H9 (cell line): ENCODE data around the gene VWA8. TPM values are rescaled to one million over a fixed set of nuclear protein-coding genes. Genes with fewer than 3 reads are reported as not detected.

Experiments used
- DNase-seq: peaks from one replicate; pipeline ENCODE4 v3.0.0-alpha.2; 2017
- H2AFZ ChIP-seq: one replicate; pipeline ENCODE4 v1.6.1; 2013; ENCODE audit warnings: mild to moderate bottlenecking, low read length, control low read depth, moderate library complexity
- H2AK5ac ChIP-seq: 2 replicates; pipeline ENCODE4 v1.6.1; 2013; ENCODE audit warnings: low read length, control low read depth, mixed read lengths; ENCODE audit not compliant: insufficient read length
- H2BK120ac ChIP-seq: one replicate; pipeline ENCODE4 v1.6.1; 2013; ENCODE audit warnings: low read depth, mild to moderate bottlenecking, low read length, control low read depth, inconsistent platforms; ENCODE audit not compliant: poor library complexity, severe bottlenecking
- H2BK12ac ChIP-seq: 2 replicates; pipeline ENCODE4 v1.6.1; 2013; ENCODE audit warnings: low read length, control low read depth, mixed read lengths, low read depth; ENCODE audit not compliant: insufficient read length
- H2BK15ac ChIP-seq: 2 replicates; pipeline ENCODE4 v1.6.1; 2013; ENCODE audit warnings: low read depth, low read length, control low read depth
- H2BK20ac ChIP-seq: one replicate; pipeline ENCODE4 v1.6.1; 2013; ENCODE audit warnings: low read depth, mild to moderate bottlenecking, low read length, control low read depth, inconsistent platforms; ENCODE audit not compliant: poor library complexity, severe bottlenecking
- H2BK5ac ChIP-seq: 2 replicates; pipeline ENCODE4 v1.6.1; 2013; ENCODE audit warnings: low read length, control low read depth, mixed read lengths; ENCODE audit not compliant: insufficient read length
- H3K14ac ChIP-seq: 2 replicates; pipeline ENCODE4 v1.6.1; 2013; ENCODE audit warnings: low read length, control low read depth; ENCODE audit not compliant: insufficient read depth
- H3K18ac ChIP-seq: 2 replicates; pipeline ENCODE4 v1.6.1; 2013; ENCODE audit warnings: low read depth, mild to moderate bottlenecking, mixed read lengths, low read length, control low read depth; ENCODE audit not compliant: insufficient read length
- H3K23ac ChIP-seq: 2 replicates; pipeline ENCODE4 v1.6.1; 2013; ENCODE audit warnings: low read length, control low read depth, mixed read lengths, low read depth; ENCODE audit not compliant: insufficient read length
- H3K23me2 ChIP-seq: 2 replicates; pipeline ENCODE4 v1.6.1; 2013; ENCODE audit warnings: low read depth, mild to moderate bottlenecking, mixed read lengths, low read length, control low read depth; ENCODE audit not compliant: insufficient read length, poor library complexity, severe bottlenecking
- H3K27ac ChIP-seq: 2 replicates; pipeline ENCODE4 v1.5.1; 2013; ENCODE audit warnings: low read length, control low read depth, mixed read lengths, low read depth; ENCODE audit not compliant: insufficient read length
- H3K27me3 ChIP-seq: 2 replicates; pipeline ENCODE4 v1.6.1; 2013; ENCODE audit warnings: low read length, control low read depth, inconsistent platforms; ENCODE audit not compliant: insufficient read depth
- H3K4ac ChIP-seq: 2 replicates; pipeline ENCODE4 v1.6.1; 2013; ENCODE audit warnings: low read depth, mild to moderate bottlenecking, control low read depth, inconsistent platforms, low read length, moderate library complexity
- H3K4me1 ChIP-seq: 2 replicates; pipeline ENCODE4 v1.6.1; 2013; ENCODE audit warnings: low read length, control low read depth, inconsistent platforms; ENCODE audit not compliant: insufficient read depth
- H3K4me2 ChIP-seq: 2 replicates; pipeline ENCODE4 v1.6.1; 2013; ENCODE audit warnings: low read length, control low read depth, mixed read lengths; ENCODE audit not compliant: insufficient read length, insufficient read depth
- H3K56ac ChIP-seq: 2 replicates; pipeline ENCODE4 v1.6.1; 2013; ENCODE audit warnings: low read depth, mild to moderate bottlenecking, mixed read lengths, low read length, control low read depth; ENCODE audit not compliant: insufficient read length
- H3K79me1 ChIP-seq: 2 replicates; pipeline ENCODE4 v1.6.1; 2013; ENCODE audit warnings: low read depth, mild to moderate bottlenecking, moderate library complexity, low read length, control low read depth, inconsistent platforms; ENCODE audit not compliant: insufficient read depth, poor library complexity, severe bottlenecking
- H3K79me2 ChIP-seq: 2 replicates; pipeline ENCODE4 v1.6.1; 2013; ENCODE audit warnings: low read length, control low read depth, inconsistent platforms; ENCODE audit not compliant: insufficient read depth
- H3K9ac ChIP-seq: 2 replicates; pipeline ENCODE4 v1.6.1; 2013; ENCODE audit warnings: low read length, control low read depth, mixed read lengths; ENCODE audit not compliant: insufficient read length; ENCODE audit errors: extremely low read depth
- H3K9me3 ChIP-seq: one replicate; pipeline ENCODE4 v1.6.1; 2013; ENCODE audit warnings: low read depth, low read length, inconsistent platforms; ENCODE audit not compliant: control insufficient read depth
- H3T11ph ChIP-seq: one replicate; pipeline ENCODE4 v1.6.1; 2013; ENCODE audit warnings: mild to moderate bottlenecking, low read length, control low read depth, inconsistent platforms
- H4K20me1 ChIP-seq: one replicate; pipeline ENCODE4 v1.6.1; 2013; ENCODE audit not compliant: control insufficient read depth, insufficient read length, insufficient read depth
- H4K5ac ChIP-seq: 2 replicates; pipeline ENCODE4 v1.6.1; 2013; ENCODE audit warnings: low read depth, mild to moderate bottlenecking, mixed read lengths, low read length, control low read depth; ENCODE audit not compliant: insufficient read length
- H4K8ac ChIP-seq: replicated peaks from 2 replicates; pipeline ENCODE4 v1.6.1; 2013; ENCODE audit warnings: low read length, control low read depth, mixed read lengths, low read depth; ENCODE audit not compliant: insufficient read length
- H4K91ac ChIP-seq: 2 replicates; pipeline ENCODE4 v1.6.1; 2013; ENCODE audit warnings: low read depth, mild to moderate bottlenecking, moderate library complexity, mixed read lengths, low read length, control low read depth; ENCODE audit not compliant: insufficient read length
- H3K27ac Mint-ChIP-seq, 3 experiments: 2 replicates in 2 of 3; 3 replicates in 1 of 3; pipeline ENCODE4 v1.8.0; 2020 to 2021; ENCODE audit warnings: mixed read lengths in 3 of 3, mild to moderate bottlenecking in 1 of 3, moderate library complexity in 1 of 3
- H3K27me3 Mint-ChIP-seq: 2 replicates; pipeline ENCODE4 v1.8.0; 2021; ENCODE audit warnings: low read depth, mild to moderate bottlenecking, moderate library complexity, mixed read lengths
- H3K36me3 Mint-ChIP-seq, 3 experiments: 2 replicates in 2 of 3; 3 replicates in 1 of 3; pipeline ENCODE4 v1.8.0; 2020 to 2021; ENCODE audit warnings: low read depth in 3 of 3, mixed read lengths in 3 of 3; ENCODE audit not compliant: insufficient read depth in 1 of 3
- H3K4me1 Mint-ChIP-seq, 2 experiments: 2 replicates each; pipeline ENCODE4 v1.8.0; 2020; ENCODE audit warnings: mixed read lengths in 2 of 2
- H3K4me3 Mint-ChIP-seq, 2 experiments: 2 replicates in 1 of 2; 3 replicates in 1 of 2; pipeline ENCODE4 v1.8.0; 2020 to 2021; ENCODE audit warnings: mild to moderate bottlenecking in 2 of 2, mixed read lengths in 2 of 2, moderate library complexity in 1 of 2
- H3K9me3 Mint-ChIP-seq, 2 experiments: 2 replicates in 1 of 2; 3 replicates in 1 of 2; pipeline ENCODE4 v1.8.0; 2020; ENCODE audit warnings: mild to moderate bottlenecking in 2 of 2, mixed read lengths in 2 of 2, moderate library complexity in 1 of 2
- CTCF ChIP-seq: fragments of 200-600 bp; sonication (generic); conservative IDR thresholded peaks from 3 replicates; pipeline ENCODE4 v1.8.0; 2021; ENCODE audit warnings: antibody characterized with exemption, mild to moderate bottlenecking
- total RNA-seq: library from RNA; stranded (reverse); gene quantifications from 2 replicates; pipeline ENCODE4 v1.2.1, GENCODE V29; 2021

Gene VWA8
- total RNA-seq, 1 experiment from 2014 or later: 17.4 TPM

- H3K27me3 ChIP-seq: no peaks in the 10 kb centered on the region
- H3K27me3 Mint-ChIP-seq: no peaks in the 10 kb centered on the region
- no peak overlapping the region for H3K18ac ChIP-seq
Observed at GRCh38 chr13:41956272-41956671, 4.6 kb downstream of the VWA8 start.

More at GRCh38 chr13:41956272-41956671, 4.6 kb downstream of the VWA8 start:
- H2AK5ac ChIP-seq: no peak overlapping the region
- no peak overlapping the region for H2BK15ac ChIP-seq
- H3K23ac ChIP-seq: no peak overlapping the region
- H2BK120ac ChIP-seq: no peak overlapping the region
- no peak overlapping the region for H3K4me2 ChIP-seq
- peaks cover 8 to 10% of the 10 kb centered on the region in 2 experiments for H3K4me1 Mint-ChIP-seq
- no peak overlapping the region for H2BK20ac ChIP-seq
- TF ChIP-seq CTCF: no peak
- H4K8ac ChIP-seq: no peak overlapping the region
- H3K4me3 Mint-ChIP-seq: no peak overlapping the region
- no peaks in the 10 kb centered on the region for H3K36me3 Mint-ChIP-seq
- H3K9me3 ChIP-seq: no peaks in the 10 kb centered on the region
- H2BK5ac ChIP-seq: no peak overlapping the region
- peaks cover 3% of the 10 kb centered on the region; the same call in 1 of the 2 replicates for H3K79me2 ChIP-seq
- no peak overlapping the region for H4K5ac ChIP-seq
- DNase-seq: no peak
- H3K27ac Mint-ChIP-seq: peak overlapping the region in 1 of 3 experiments; percentile 28; a peak in 2 of 7 replicates
- no peak overlapping the region for H3K56ac ChIP-seq
- no peak overlapping the region for H2AFZ ChIP-seq
- H3T11ph ChIP-seq: no peak overlapping the region
- H3K14ac ChIP-seq: no peak overlapping the region
- H3K9me3 Mint-ChIP-seq: no peaks in the 10 kb centered on the region
- no peak overlapping the region for H3K27ac ChIP-seq
- H3K4ac ChIP-seq: no peak overlapping the region
- H3K79me1 ChIP-seq: peaks cover 7% of the 10 kb centered on the region
- H3K4me1 ChIP-seq: no peaks in the 10 kb centered on the region; the same call in 1 of the 2 replicates
- H4K20me1 ChIP-seq: no peaks in the 10 kb centered on the region
- H3K23me2 ChIP-seq: peaks cover 2% of the 10 kb centered on the region
- H3K9ac ChIP-seq: no peak overlapping the region
- no peak overlapping the region for H2BK12ac ChIP-seq
- H4K91ac ChIP-seq: no peak overlapping the region
